Activated naive CD4-positive, alpha-beta T cell treated with anti-CD3 and anti-CD28 coated beads, Interleukin-2, amount 10 ng/mL, durations not matched to agents 7 days and 5 days (primary cell): Measurements from ENCODE around the gene ARAP2.

ENCODE experiments used
- CTCF ChIA-PET: fragments of 350-600 bp; sonication (Branson Sonifier 250); formaldehyde crosslinking; loops from one replicate; lab custom pipeline; 2021; ENCODE audit warnings: antibody characterized with exemption; lab: Charles Lee
- DNase-seq: peaks from one replicate; pipeline ENCODE4 v3.0.0-alpha.2; 2020
- H3K27ac Mint-ChIP-seq: one replicate; pipeline ENCODE4 v1.8.0; 2021; ENCODE audit warnings: mild to moderate bottlenecking, moderate library complexity, mixed read lengths
- H3K27me3 Mint-ChIP-seq: one replicate; pipeline ENCODE4 v1.8.0; 2021; ENCODE audit warnings: mild to moderate bottlenecking, mixed read lengths
- H3K36me3 Mint-ChIP-seq: one replicate; pipeline ENCODE4 v1.8.0; 2021; ENCODE audit warnings: mixed read lengths
- H3K4me1 Mint-ChIP-seq: one replicate; pipeline ENCODE4 v1.8.0; 2021; ENCODE audit warnings: mixed read lengths
- H3K4me3 Mint-ChIP-seq: one replicate; pipeline ENCODE4 v1.8.0; 2021; ENCODE audit warnings: mild to moderate bottlenecking, moderate library complexity, mixed read lengths
- H3K9me3 Mint-ChIP-seq: one replicate; pipeline ENCODE4 v1.8.0; 2021; ENCODE audit warnings: mixed read lengths

The ARAP2 gene

DNA sequence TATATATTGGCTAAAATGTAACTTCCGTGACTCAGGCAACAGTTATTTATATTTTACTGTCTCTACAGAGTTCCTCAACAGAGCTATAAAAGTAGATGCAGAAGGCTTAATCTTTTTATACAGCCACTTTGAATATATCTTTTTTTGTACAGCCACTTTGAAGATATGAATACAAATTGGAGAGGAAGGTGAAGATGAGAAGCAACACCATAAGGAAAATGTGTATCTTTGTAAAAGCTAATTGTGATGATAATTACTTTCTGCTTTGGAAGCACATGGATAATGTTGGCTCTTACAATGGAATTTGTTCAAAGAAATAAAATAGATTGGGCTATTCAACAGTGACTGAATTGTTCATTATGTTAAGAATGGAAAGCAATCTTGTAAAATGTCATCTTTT lies 205.8 kb downstream of the ARAP2 start:
- no peak for DNase-seq
- Mint-ChIP-seq H3K9me3 (no peaks in the 10 kb centered on the region), H3K4me3 (no peak overlapping the region), H3K36me3 (no peaks in the 10 kb centered on the region), H3K27me3 (no peaks in the 10 kb centered on the region), H3K4me1 (no peaks in the 10 kb centered on the region), H3K27ac (no peak overlapping the region)
- CTCF ChIA-PET: no interaction called here

- Mint-ChIP-seq H3K9me3 (no peaks in the 10 kb centered on the region), H3K36me3 (no peaks in the 10 kb centered on the region), H3K4me1 (no peaks in the 10 kb centered on the region), H3K4me3 (no peak overlapping the region), H3K27me3 (no peaks in the 10 kb centered on the region), H3K27ac (no peak overlapping the region)
- CTCF ChIA-PET: no interaction called here
- no peak for DNase-seq
These were observed 207.2 kb downstream of the ARAP2 start for GRCh38 chr4:36037127-36037526.

DNA sequence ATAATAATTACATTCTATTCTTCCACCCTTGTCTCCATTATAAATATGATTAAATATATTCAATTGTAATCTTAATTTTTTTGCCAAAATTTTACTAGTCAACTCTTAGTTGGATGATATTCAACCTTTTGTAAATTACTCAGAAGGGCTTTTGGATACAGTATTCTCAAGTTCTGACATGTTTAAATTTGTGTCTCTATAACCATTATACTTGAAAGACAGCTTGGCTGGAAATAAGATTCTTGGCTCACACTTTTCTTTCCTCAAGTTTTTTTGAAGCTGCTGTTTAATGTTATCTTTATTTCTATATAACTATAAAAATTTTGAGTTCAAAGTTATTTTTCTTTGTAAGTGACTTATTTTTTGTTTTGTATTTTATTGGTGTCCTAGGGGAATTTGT lies 214.4 kb downstream of the ARAP2 start:
- Mint-ChIP-seq H3K4me1 (no peaks in the 10 kb centered on the region), H3K9me3 (no peaks in the 10 kb centered on the region), H3K4me3 (no peak overlapping the region), H3K27ac (no peak overlapping the region), H3K27me3 (no peaks in the 10 kb centered on the region), H3K36me3 (no peaks in the 10 kb centered on the region)
- DNase-seq: no peak
- CTCF ChIA-PET: interaction anchor here (0.6 kb wide), 2 partner anchors 614 to 1991 kb away, joined by 3 read pairs; no protein-coding TSS in a partner anchor

- no peak for DNase-seq
- no peak overlapping the region for H3K27ac Mint-ChIP-seq
- H3K4me3 Mint-ChIP-seq: no peak overlapping the region
- CTCF ChIA-PET: no interaction called here
- no peaks in the 10 kb centered on the region for H3K36me3 Mint-ChIP-seq
- H3K27me3 Mint-ChIP-seq: no peaks in the 10 kb centered on the region
- no peaks in the 10 kb centered on the region for H3K9me3 Mint-ChIP-seq
- H3K4me1 Mint-ChIP-seq: no peaks in the 10 kb centered on the region
These were observed 217.1 kb downstream of the ARAP2 start for GRCh38 chr4:36027203-36027602.

DNA sequence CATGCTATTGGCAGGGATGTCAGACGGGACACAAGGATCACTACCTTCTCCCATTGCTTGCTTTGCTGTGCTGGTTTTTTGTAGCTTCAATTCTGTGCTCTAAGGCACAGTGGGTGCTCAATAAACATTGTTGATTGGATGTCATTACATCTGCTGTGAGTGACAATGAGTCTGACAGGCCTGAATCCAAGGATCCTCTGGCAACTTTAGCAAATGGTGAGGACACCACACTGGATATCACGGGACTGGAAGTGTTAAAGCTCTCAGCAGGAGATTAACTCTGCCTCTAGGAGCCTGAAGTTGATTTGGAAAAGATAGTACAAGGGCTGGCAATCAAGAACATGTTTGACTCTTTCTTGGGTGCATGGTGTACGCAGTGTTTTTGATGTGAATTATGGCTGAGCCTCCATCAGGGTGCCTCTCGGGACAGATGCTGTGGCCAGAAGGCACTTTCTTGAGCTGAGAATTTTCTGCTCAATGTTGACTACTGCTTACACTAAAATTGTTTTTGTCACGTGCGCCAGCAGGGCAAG lies 217.9 kb downstream of the ARAP2 start:
- DNase-seq: no peak
- Mint-ChIP-seq H3K27ac (no peak overlapping the region), H3K4me1 (no peaks in the 10 kb centered on the region), H3K4me3 (no peak overlapping the region), H3K9me3 (no peaks in the 10 kb centered on the region), H3K27me3 (no peaks in the 10 kb centered on the region), H3K36me3 (no peaks in the 10 kb centered on the region)
- CTCF ChIA-PET: no interaction called here

- H3K27ac Mint-ChIP-seq: no peak overlapping the region
- no peaks in the 10 kb centered on the region for H3K36me3 Mint-ChIP-seq
- H3K4me3 Mint-ChIP-seq: no peak overlapping the region
- no peak for DNase-seq
- CTCF ChIA-PET: no interaction called here
- no peaks in the 10 kb centered on the region for H3K9me3 Mint-ChIP-seq
- no peaks in the 10 kb centered on the region for H3K27me3 Mint-ChIP-seq
- no peaks in the 10 kb centered on the region for H3K4me1 Mint-ChIP-seq
These were observed 219.2 kb downstream of the ARAP2 start for GRCh38 chr4:36024901-36025660.

- Mint-ChIP-seq H3K4me3 (no peak overlapping the region), H3K36me3 (no peaks in the 10 kb centered on the region), H3K4me1 (no peaks in the 10 kb centered on the region), H3K9me3 (no peaks in the 10 kb centered on the region), H3K27ac (no peak overlapping the region), H3K27me3 (no peaks in the 10 kb centered on the region)
- no peak for DNase-seq
- CTCF ChIA-PET: no interaction called here
These were observed 224.0 kb downstream of the ARAP2 start for GRCh38 chr4:36020351-36020750.
